ENCODE results near the gene HYAL2. TPM values are rescaled to one million over a fixed set of nuclear protein-coding genes. Genes with fewer than 3 reads are reported as not detected.

The HYAL2 gene
- polyA plus RNA-seq, 3 donors: 18.3 to 25.8 (median 18.9) TPM

- peak overlapping the region in 5 of 7 donors; percentile 79 to 92 (median 85) for H3K27ac Mint-ChIP-seq
- peak overlapping the region; percentile 87 for H3K4me2 ChIP-seq (replicated peaks; ENCODE audit: extremely low read depth, low read length, poor library complexity, severe bottlenecking)
- H3K36me3 Mint-ChIP-seq: peaks cover 20 to 39% of the 10 kb centered on the region in 2 donors
- H3K4me1 Mint-ChIP-seq: peaks cover 67% of the 10 kb centered on the region
- peaks cover 21% of the 10 kb centered on the region for H3K79me2 ChIP-seq (ENCODE audit: insufficient read depth, low read length)
- H3K27me3 Mint-ChIP-seq (ENCODE audit: low read depth in 3 of 3): peaks cover 0 to 6% (median 2%) of the 10 kb centered on the region in 3 donors
- H4K20me1 ChIP-seq (ENCODE audit: insufficient read depth, low read length): no peaks in the 10 kb centered on the region
- intact Hi-C loops (cut with micrococcal nuclease): no loop called here
- no peaks in the 10 kb centered on the region for H3K9me3 Mint-ChIP-seq
- H3K9ac ChIP-seq (ENCODE audit: insufficient read depth, low read length, poor library complexity, severe bottlenecking): peak overlapping the region; percentile 54
- 98% methylated on average over 15 of the region's 16 CpGs for WGBS (ENCODE audit: insufficient coverage)
- no peak for DNase-seq
- H3K4me1 ChIP-seq (ENCODE audit: control insufficient read depth in 1 of 2, insufficient read depth in 2 of 2, low read length in 2 of 2): peaks cover 64 to 74% of the 10 kb centered on the region in 2 donors
- peak overlapping the region; percentile 18 to 81 for H3K27ac ChIP-seq (ENCODE audit: low read depth in 1 of 2, low read length in 2 of 2)
- H3K36me3 ChIP-seq (replicated peaks in 1 of 2; ENCODE audit: control insufficient read depth in 1 of 2, insufficient read depth in 2 of 2, low read length in 2 of 2): peaks cover 0 to 29% of the 10 kb centered on the region in 2 donors
- H3K9me3 ChIP-seq (replicated peaks in 1 of 2; ENCODE audit: control insufficient read depth in 1 of 2, insufficient read depth in 1 of 2, low read length in 2 of 2): no peaks in the 10 kb centered on the region
- peak overlapping the region; percentile 66 to 85 for H3K4me3 Mint-ChIP-seq
- H2AFZ ChIP-seq (ENCODE audit: insufficient read depth, low read depth, low read length, poor library complexity, severe bottlenecking): peak overlapping the region; percentile 80
- no peaks in the 10 kb centered on the region for H3K27me3 ChIP-seq (ENCODE audit: control insufficient read depth in 2 of 2, insufficient read depth in 2 of 2, low read length in 2 of 2)
- peak overlapping the region in 1 of 3 experiments; percentile 90 for H3K4me3 ChIP-seq (replicated peaks in 1 of 3; ENCODE audit: low read depth in 2 of 3, low read length in 3 of 3)
- TF ChIP-seq, protein P1, sequence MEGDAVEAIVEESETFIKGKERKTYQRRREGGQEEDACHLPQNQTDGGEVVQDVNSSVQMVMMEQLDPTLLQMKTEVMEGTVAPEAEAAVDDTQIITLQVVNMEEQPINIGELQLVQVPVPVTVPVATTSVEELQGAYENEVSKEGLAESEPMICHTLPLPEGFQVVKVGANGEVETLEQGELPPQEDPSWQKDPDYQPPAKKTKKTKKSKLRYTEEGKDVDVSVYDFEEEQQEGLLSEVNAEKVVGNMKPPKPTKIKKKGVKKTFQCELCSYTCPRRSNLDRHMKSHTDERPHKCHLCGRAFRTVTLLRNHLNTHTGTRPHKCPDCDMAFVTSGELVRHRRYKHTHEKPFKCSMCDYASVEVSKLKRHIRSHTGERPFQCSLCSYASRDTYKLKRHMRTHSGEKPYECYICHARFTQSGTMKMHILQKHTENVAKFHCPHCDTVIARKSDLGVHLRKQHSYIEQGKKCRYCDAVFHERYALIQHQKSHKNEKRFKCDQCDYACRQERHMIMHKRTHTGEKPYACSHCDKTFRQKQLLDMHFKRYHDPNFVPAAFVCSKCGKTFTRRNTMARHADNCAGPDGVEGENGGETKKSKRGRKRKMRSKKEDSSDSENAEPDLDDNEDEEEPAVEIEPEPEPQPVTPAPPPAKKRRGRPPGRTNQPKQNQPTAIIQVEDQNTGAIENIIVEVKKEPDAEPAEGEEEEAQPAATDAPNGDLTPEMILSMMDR (IDR thresholded peaks at IDR 0.05): no peak
Measured at GRCh38 chr3:50319181-50319893, 3.2 kb downstream of the HYAL2 start.

GRCh38 chr3:50318615-50319014 is 3.9 kb downstream of the HYAL2 start:
- Mint-ChIP-seq H3K4me3 (peak overlapping the region; percentile 66 to 85), H3K27me3 (ENCODE audit: low read depth in 3 of 3) (peaks cover 0 to 8% (median 2%) of the 10 kb centered on the region in 3 donors), H3K4me1 (peaks cover 63% of the 10 kb centered on the region), H3K9me3 (no peaks in the 10 kb centered on the region), H3K27ac (peak overlapping the region; percentile 79 to 92 (median 89)), H3K36me3 (peaks cover 22 to 35% of the 10 kb centered on the region in 2 donors)
- Histone ChIP-seq H3K27me3 (ENCODE audit: control insufficient read depth in 2 of 2, insufficient read depth in 2 of 2, low read length in 2 of 2) (no peaks in the 10 kb centered on the region), H3K36me3 (replicated peaks in 1 of 2; ENCODE audit: control insufficient read depth in 1 of 2, insufficient read depth in 2 of 2, low read length in 2 of 2) (peaks cover 0 to 29% of the 10 kb centered on the region in 2 donors), H3K4me3 (replicated peaks in 1 of 3; ENCODE audit: low read depth in 2 of 3, low read length in 3 of 3) (peak overlapping the region in 1 of 3 experiments; percentile 90), H4K20me1 (ENCODE audit: insufficient read depth, low read length) (no peaks in the 10 kb centered on the region), H2AFZ (ENCODE audit: insufficient read depth, low read depth, low read length, poor library complexity, severe bottlenecking) (peak overlapping the region; percentile 80), H3K9me3 (replicated peaks in 1 of 2; ENCODE audit: control insufficient read depth in 1 of 2, insufficient read depth in 1 of 2, low read length in 2 of 2) (no peaks in the 10 kb centered on the region), H3K4me1 (ENCODE audit: control insufficient read depth in 1 of 2, insufficient read depth in 2 of 2, low read length in 2 of 2) (peaks cover 57 to 66% of the 10 kb centered on the region in 2 donors), H3K4me2 (replicated peaks; ENCODE audit: extremely low read depth, low read length, poor library complexity, severe bottlenecking) (peak overlapping the region; percentile 87), H3K9ac (ENCODE audit: insufficient read depth, low read length, poor library complexity, severe bottlenecking) (peak overlapping the region; percentile 54), H3K27ac (ENCODE audit: low read depth in 1 of 2, low read length in 2 of 2) (peak overlapping the region; percentile 18 to 81), H3K79me2 (ENCODE audit: insufficient read depth, low read length) (peaks cover 21% of the 10 kb centered on the region)
- TF ChIP-seq, protein P1 (IDR thresholded peaks at IDR 0.05): no peak
- DNase-seq: peak; percentile 39 to 58 (median 50)
- intact Hi-C loops (cut with micrococcal nuclease): no loop called here
- WGBS (ENCODE audit: insufficient coverage): 23% methylated on average over 8 of the region's 10 CpGs

All from CD14-positive monocyte (primary cell).